PC-3 (cell line): Measurements from ENCODE around the gene FMNL2. TPM values are rescaled to one million over a fixed set of nuclear protein-coding genes. Genes with fewer than 3 reads are reported as not detected.

Experiments used
- ATAC-seq: fragments of 200-7000 bp; cut with Tn5 transposase; 2 replicates; pipeline ENCODE4 v1.9.1; 2020; ENCODE audit warnings: mild to moderate bottlenecking, moderate library complexity
- BruUV-seq: library from RNA; stranded (reverse); fragments of 400-500 nt; replicated peaks from 2 replicates; lab custom pipeline; 2021; lab: Mats Ljungman, UMichigan
- CTCF ChIA-PET: fragments of 300-600 bp; sonication (Branson Sonifier 250); formaldehyde crosslinking; loops from one replicate; lab custom pipeline; 2022; ENCODE audit warnings: antibody characterized with exemption; lab: Charles Lee
- POLR2A ChIA-PET: fragments of 300-600 bp; sonication (Branson Sonifier 250); formaldehyde crosslinking; loops from one replicate; lab custom pipeline; 2022; ENCODE audit warnings: antibody characterized with exemption; ENCODE audit not compliant: unreplicated experiment; lab: Charles Lee
- DNase-seq: peaks from one replicate; pipeline ENCODE4 v3.0.0-alpha.2; 2015
- H2AFZ ChIP-seq: fragments of 300-600 bp; sonication (generic); 2 replicates; pipeline ENCODE4 v1.6.0; 2016; ENCODE audit warnings: antibody characterized with exemption, low read length
- H3F3A ChIP-seq: fragments of 300-600 bp; sonication (generic); one replicate; pipeline ENCODE4 v1.6.0; 2017; ENCODE audit warnings: antibody characterized with exemption, low read length, control low read depth, mild to moderate bottlenecking; ENCODE audit not compliant: unreplicated experiment
- H3K27ac ChIP-seq: fragments of 300-600 bp; sonication (generic); 2 replicates; pipeline ENCODE4 v1.5.1; 2016; ENCODE audit warnings: mild to moderate bottlenecking, low read length
- H3K27me3 ChIP-seq: fragments of 300-600 bp; sonication (generic); 2 replicates; pipeline ENCODE4 v1.6.1; 2016; ENCODE audit warnings: low read length, mixed read lengths
- H3K36me3 ChIP-seq: fragments of 300-600 bp; sonication (generic); 2 replicates; pipeline ENCODE4 v1.6.1; 2016; ENCODE audit warnings: low read depth, mixed run types, low read length, mixed read lengths
- H3K4me1 ChIP-seq: fragments of 300-600 bp; sonication (generic); 2 replicates; pipeline ENCODE4 v1.5.1; 2016; ENCODE audit warnings: low read length; ENCODE audit not compliant: insufficient read depth
- H3K4me2 ChIP-seq: fragments of 300-600 bp; sonication (generic); 2 replicates; pipeline ENCODE4 v1.6.0; 2016; ENCODE audit warnings: low read length
- H3K4me3 ChIP-seq: fragments of 300-600 bp; sonication (generic); 2 replicates; pipeline ENCODE4 v1.5.1; 2016; ENCODE audit warnings: mild to moderate bottlenecking, low read length, mixed read lengths
- H3K79me2 ChIP-seq: fragments of 300-600 bp; sonication (generic); 2 replicates; pipeline ENCODE4 v1.6.1; 2017; ENCODE audit warnings: low read length, mixed read lengths
- H3K9ac ChIP-seq: fragments of 300-600 bp; sonication (generic); 2 replicates; pipeline ENCODE4 v1.6.0; 2016; ENCODE audit warnings: mild to moderate bottlenecking, low read length
- H3K9me2 ChIP-seq: fragments of 300-600 bp; sonication (generic); replicated peaks from 2 replicates; pipeline ENCODE4 v1.6.1; 2016; ENCODE audit warnings: mixed run types, low read length, mixed read lengths
- H3K9me3 ChIP-seq: fragments of 300-600 bp; sonication (generic); 2 replicates; pipeline ENCODE4 v1.6.1; 2016; ENCODE audit warnings: low read length, mixed read lengths
- H4K20me1 ChIP-seq: fragments of 300-600 bp; sonication (generic); 2 replicates; pipeline ENCODE4 v1.6.1; 2016; ENCODE audit warnings: low read length, mixed read lengths
- EZH2 ChIP-seq: fragments of 300-600 bp; sonication (generic); IDR thresholded peaks from one replicate; pipeline ENCODE4 v1.6.1; 2017; ENCODE audit warnings: antibody characterized with exemption, mild to moderate bottlenecking, low read length; ENCODE audit not compliant: unreplicated experiment
- EZH2phosphoT487 ChIP-seq: fragments of 300-600 bp; sonication (generic); IDR thresholded peaks from 2 replicates; pipeline ENCODE4 v1.6.1; 2018; ENCODE audit warnings: mild to moderate bottlenecking, antibody characterized with exemption, low read length, borderline replicate concordance
- intact Hi-C: fragments of 100-400 bp; cut with micrococcal nuclease; formaldehyde crosslinking; loops from 2 replicates; pipeline ENCODE4 v1.9.0; 2023
- total RNA-seq: library from RNA; depleted of rRNA; stranded (reverse); fragments of >200 nt; gene quantifications from 2 replicates; pipeline ENCODE4 v1.2.3, GENCODE V29; 2014
- TF ChIP-seq, protein P1 (sequence below): fragments of 300-600 bp; sonication (generic); conservative IDR thresholded peaks from 2 replicates; pipeline ENCODE4 v1.5.1; 2017; ENCODE audit warnings: antibody characterized with exemption, low read depth, mild to moderate bottlenecking, low read length

The FMNL2 gene
- total RNA-seq, 1 experiment from 2014 or later, result 15.8 TPM

- BruUV-seq, result no TSS peak
- ATAC-seq (no peak), DNase-seq (no peak)
- no peaks in the 10 kb centered on the region for H4K20me1 ChIP-seq
- TF ChIP-seq, protein P1, sequence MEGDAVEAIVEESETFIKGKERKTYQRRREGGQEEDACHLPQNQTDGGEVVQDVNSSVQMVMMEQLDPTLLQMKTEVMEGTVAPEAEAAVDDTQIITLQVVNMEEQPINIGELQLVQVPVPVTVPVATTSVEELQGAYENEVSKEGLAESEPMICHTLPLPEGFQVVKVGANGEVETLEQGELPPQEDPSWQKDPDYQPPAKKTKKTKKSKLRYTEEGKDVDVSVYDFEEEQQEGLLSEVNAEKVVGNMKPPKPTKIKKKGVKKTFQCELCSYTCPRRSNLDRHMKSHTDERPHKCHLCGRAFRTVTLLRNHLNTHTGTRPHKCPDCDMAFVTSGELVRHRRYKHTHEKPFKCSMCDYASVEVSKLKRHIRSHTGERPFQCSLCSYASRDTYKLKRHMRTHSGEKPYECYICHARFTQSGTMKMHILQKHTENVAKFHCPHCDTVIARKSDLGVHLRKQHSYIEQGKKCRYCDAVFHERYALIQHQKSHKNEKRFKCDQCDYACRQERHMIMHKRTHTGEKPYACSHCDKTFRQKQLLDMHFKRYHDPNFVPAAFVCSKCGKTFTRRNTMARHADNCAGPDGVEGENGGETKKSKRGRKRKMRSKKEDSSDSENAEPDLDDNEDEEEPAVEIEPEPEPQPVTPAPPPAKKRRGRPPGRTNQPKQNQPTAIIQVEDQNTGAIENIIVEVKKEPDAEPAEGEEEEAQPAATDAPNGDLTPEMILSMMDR, result no peak
- TF ChIP-seq EZH2, result no peak
- TF ChIP-seq EZH2phosphoT487, result no peak
- H3K27me3 ChIP-seq, result no peaks in the 10 kb centered on the region
- H3K9me3 ChIP-seq, result no peaks in the 10 kb centered on the region
- H3K4me1 ChIP-seq, result peaks cover 23% of the 10 kb centered on the region
- no peak overlapping the region for H2AFZ ChIP-seq
- H3K9ac ChIP-seq, result no peak overlapping the region; the same call in 1 of the 2 replicates
- peaks cover 7% of the 10 kb centered on the region for H3F3A ChIP-seq
- peak overlapping the region; percentile 66 for H3K27ac ChIP-seq
- ChIA-PET POLR2A (no interaction called here), CTCF (interaction anchor here (0.9 kb wide), 1 partner anchor 96 kb away, joined by 3 read pairs; no protein-coding TSS in a partner anchor)
- peak overlapping the region; percentile 30 for H3K4me2 ChIP-seq
- H3K4me3 ChIP-seq, result no peak overlapping the region
- intact Hi-C loops, result loop anchor here (10.0 kb wide), 1 partner anchor 111 kb away; the partner anchor contains the start of gene FMNL2
- no peaks in the 10 kb centered on the region for H3K9me2 ChIP-seq
- H3K36me3 ChIP-seq, result no peaks in the 10 kb centered on the region
- peaks cover 32% of the 10 kb centered on the region for H3K79me2 ChIP-seq
Measured at GRCh38 chr2:152446213-152446612, 111.2 kb downstream of the FMNL2 start.

GRCh38 chr2:152447897-152448296 lies 112.9 kb downstream of the FMNL2 start:
- Histone ChIP-seq H2AFZ (no peak overlapping the region), H3K27me3 (no peaks in the 10 kb centered on the region), H3K4me2 (no peak overlapping the region), H3K4me3 (no peak overlapping the region), H3K4me1 (peaks cover 23% of the 10 kb centered on the region), H3F3A (peaks cover 7% of the 10 kb centered on the region), H3K79me2 (peaks cover 32% of the 10 kb centered on the region), H3K27ac (no peak overlapping the region), H3K9me3 (no peaks in the 10 kb centered on the region), H3K9me2 (no peaks in the 10 kb centered on the region), H4K20me1 (no peaks in the 10 kb centered on the region), H3K36me3 (no peaks in the 10 kb centered on the region), H3K9ac (no peak overlapping the region)
- POLR2A ChIA-PET, result no interaction called here
- CTCF ChIA-PET, result no interaction called here
- no peak for TF ChIP-seq EZH2phosphoT487
- TF ChIP-seq, protein P1, result no peak
- no peak for TF ChIP-seq EZH2
- ATAC-seq (no peak), DNase-seq (no peak)
- intact Hi-C loops, result loop anchor here (10.0 kb wide), 1 partner anchor 113 kb away; the partner anchor contains the start of gene FMNL2
- BruUV-seq, result no TSS peak

- ATAC-seq (no peak), DNase-seq (no peak)
- H3K9me3 ChIP-seq, result no peaks in the 10 kb centered on the region
- peaks cover 23% of the 10 kb centered on the region for H3K4me1 ChIP-seq
- peaks cover 7% of the 10 kb centered on the region for H3F3A ChIP-seq
- no peak overlapping the region for H3K4me2 ChIP-seq
- H3K36me3 ChIP-seq, result no peaks in the 10 kb centered on the region
- H3K27ac ChIP-seq, result no peak overlapping the region
- no peaks in the 10 kb centered on the region for H4K20me1 ChIP-seq
- no peaks in the 10 kb centered on the region for H3K27me3 ChIP-seq
- no peaks in the 10 kb centered on the region for H3K9me2 ChIP-seq
- ChIA-PET CTCF (no interaction called here), POLR2A (no interaction called here)
- BruUV-seq, result no TSS peak
- H3K79me2 ChIP-seq, result peaks cover 32% of the 10 kb centered on the region
- no peak for TF ChIP-seq EZH2
- TF ChIP-seq, protein P1, result no peak
- TF ChIP-seq EZH2phosphoT487, result no peak
- H3K9ac ChIP-seq, result no peak overlapping the region
- no peak overlapping the region for H2AFZ ChIP-seq
- H3K4me3 ChIP-seq, result no peak overlapping the region
- intact Hi-C loops, result loop anchor here (10.0 kb wide), 1 partner anchor 114 kb away; the partner anchor contains the start of gene FMNL2
Measured at GRCh38 chr2:152448606-152449005, 113.6 kb downstream of the FMNL2 start.
